Measurements from ENCODE around the gene ZNF32. TPM values are rescaled to one million over a fixed set of nuclear protein-coding genes. Genes with fewer than 3 reads are reported as not detected.

Gene ZNF32
- polyA plus RNA-seq, 1 donor = 46.8 TPM

GRCh38 chr10:43681220-43681619 lies 32.5 kb upstream of the ZNF32 start:
- DNase-seq (ENCODE audit: low read depth) = no peak

- no peak for DNase-seq (ENCODE audit: low read depth)
Measured at GRCh38 chr10:43680035-43680434, 31.4 kb upstream of the ZNF32 start.

DNA sequence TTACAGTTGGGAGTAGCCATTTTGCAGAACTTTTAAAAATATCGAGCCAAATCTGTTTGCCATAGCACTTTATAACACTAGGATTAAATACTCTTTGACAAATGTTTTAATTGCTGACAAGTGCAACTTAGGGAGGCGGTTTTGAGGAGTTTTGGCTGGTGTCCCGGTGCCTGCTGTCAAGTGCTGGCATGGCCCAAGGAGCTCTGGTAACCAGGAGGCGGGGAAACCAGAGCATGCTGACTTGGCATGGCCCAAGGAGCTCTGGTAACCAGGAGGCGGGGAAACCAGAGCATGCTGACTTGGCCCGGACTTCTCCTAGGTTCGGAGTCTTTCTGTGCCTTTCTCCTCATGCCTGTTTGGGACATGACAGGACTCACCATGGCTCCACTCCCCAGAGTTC lies 30.8 kb upstream of the ZNF32 start:
- DNase-seq (ENCODE audit: low read depth) = no peak

DNA sequence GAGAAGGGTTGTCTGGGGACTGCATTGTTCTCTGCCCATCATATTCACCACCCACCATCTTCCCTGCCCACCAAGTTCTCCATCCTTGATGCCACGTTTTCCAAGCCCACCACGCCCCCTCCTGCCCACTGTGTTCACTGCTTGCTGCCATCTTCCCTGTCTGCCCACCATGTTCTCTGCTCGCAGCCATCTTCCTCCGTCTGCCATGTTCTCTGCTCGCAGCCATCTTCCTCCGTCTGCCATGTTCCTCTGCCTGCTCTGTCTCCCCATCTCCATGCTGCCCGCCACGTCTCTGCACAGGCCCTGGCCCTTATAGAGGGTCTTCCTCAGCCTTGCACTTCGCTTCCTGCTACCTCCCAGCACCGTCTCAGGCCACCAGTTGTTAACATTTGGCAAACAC lies 30.0 kb upstream of the ZNF32 start:
- DNase-seq (ENCODE audit: low read depth) = no peak

DNA sequence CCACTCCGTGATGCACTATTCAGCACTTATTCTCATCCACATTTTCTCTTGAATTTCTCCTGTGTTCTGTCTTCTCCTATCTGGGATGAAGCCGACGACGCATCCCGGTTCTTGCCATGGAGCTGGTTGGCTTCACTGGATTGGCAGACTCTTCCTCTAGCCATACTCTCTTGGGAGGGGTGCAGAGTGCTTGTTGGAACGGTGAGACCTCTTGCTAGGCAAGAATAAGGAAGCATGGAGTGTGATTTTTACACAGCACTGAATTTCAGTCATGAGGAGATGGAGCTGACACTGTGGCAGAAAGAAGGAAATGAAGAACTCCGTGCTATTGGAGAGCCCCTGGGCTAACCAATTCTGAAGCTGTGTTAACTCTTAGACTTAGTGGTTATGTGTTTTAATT lies 28.2 kb upstream of the ZNF32 start:
- DNase-seq (ENCODE audit: low read depth) = no peak

DNA sequence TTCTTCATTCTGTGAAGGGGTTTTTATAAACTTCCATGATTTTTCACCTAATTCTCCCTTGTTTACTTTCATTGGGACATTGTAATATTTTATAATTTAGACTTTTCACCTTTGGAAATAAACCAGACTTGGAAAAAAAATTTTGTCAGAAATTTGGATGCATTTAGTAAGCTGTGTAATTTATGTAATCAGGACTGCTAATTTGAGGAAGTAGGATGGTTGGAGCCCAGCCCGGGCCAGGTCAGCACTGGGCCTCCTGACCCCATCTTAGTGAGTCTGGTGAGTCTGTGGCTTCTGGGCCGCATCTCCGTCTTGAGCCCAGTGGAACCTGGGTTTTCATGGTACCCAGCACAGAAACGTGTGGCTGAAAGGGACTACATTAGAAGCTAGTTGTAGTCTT lies 27.6 kb upstream of the ZNF32 start:
- DNase-seq (ENCODE audit: low read depth) = no peak

- no peak for DNase-seq (ENCODE audit: low read depth)
Measured at GRCh38 chr10:43674553-43675210, 26.0 kb upstream of the ZNF32 start.

DNA sequence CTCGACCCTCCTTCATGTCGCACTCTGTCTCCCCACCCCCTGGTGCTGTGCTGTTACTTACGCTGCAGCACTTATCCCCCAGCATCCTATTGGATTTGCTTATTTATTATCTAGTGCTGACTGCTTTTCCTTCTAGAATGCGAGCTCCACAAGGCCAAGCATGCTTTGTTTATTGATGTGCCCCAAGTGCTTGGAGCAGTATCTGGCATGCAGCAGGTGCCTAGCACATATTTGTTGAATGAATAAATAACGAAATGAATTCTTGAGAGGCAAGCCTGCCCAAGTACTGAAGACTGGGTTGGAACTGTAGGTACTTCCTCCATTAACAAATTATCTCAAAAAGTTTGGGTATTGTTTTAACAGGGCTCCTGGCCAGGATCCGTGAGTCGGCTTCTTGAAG lies 24.8 kb upstream of the ZNF32 start:
- no peak for DNase-seq (ENCODE audit: low read depth)

DNA sequence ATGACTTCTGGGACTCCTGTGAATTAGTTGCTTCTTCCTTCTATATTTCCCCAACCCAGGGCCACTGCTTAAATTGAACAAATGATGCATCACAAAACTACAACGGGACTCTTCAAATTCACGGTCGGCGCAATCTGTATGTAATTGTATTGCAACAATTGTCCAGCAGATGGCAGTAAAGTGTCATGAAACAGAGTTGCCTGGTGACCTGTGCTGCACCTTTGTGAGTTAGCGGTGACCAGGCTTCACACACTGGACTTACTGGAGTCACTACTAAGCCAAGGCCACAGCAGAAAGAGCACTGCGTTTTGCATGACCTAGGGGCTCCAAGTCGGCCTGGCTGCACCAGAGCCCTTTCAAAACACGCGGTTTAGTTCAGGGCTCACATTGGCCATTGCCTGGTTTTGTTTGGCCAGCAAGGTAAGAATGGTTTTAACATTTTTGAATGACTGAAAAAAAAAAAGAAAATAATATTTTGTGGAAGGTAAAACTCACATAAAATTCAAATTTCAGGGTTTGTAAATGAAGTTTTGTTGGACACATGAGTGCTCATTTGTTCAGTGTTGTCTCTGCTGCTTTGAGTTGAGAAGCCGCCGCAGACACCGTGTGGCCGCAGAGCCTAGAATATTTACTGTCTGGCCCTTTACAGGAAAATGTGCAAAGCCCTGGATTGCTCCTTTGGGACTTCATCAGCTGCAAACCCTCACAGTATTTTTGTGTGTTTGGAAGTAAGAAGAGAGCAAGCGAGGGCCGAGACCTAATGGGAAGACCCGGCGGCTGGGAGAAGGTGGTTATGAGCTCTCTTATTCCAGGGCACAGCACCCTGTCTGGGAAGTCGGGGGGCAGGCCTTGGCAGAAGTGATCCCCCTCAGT lies 23.2 kb upstream of the ZNF32 start:
- DNase-seq (ENCODE audit: low read depth) = no peak

DNA sequence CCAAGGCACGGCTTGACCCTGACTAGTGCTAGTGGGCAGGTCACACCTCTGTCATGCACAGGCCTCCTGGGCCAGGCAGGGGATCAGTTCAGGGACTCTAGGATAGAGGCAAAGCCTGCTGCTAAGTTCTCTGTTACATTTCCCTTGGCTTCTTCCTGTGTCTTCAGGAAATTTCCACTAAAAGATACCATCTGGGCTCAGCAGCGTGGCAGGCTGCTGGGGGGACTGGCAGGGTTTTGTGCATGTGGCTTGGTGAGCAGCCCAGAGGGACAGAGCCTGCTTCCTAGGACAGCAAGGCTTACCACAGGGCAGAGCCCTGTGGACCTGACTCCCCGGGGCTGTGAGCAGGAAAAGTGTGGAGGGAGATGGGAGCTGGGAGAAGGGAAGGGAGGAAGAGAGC lies 20.7 kb upstream of the ZNF32 start:
- DNase-seq (ENCODE audit: low read depth) = no peak

- DNase-seq (ENCODE audit: low read depth) = no peak
Measured at GRCh38 chr10:43667761-43668386, 19.2 kb upstream of the ZNF32 start.

DNA sequence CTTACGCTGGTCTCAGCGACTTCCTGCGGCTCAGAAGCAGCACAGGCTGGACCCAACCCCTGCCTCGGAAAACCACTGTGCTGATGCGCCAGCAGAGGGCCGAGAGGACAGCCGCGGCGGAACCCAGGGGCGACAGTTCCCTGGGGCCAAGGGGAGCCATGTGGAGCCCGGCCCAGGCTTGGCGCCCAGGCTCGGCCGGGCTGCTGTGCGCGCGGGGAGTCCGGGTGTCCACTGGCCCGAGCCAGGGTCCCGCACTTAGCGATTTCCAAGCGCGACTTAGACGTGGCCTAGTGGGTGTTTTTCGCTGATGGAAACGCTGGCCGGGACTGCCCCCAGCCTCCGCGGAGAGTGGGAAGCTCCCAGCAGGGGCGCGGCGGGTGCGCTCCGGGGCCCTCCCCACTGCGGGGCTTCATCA lies 18.6 kb upstream of the ZNF32 start:
- no peak for DNase-seq (ENCODE audit: low read depth)

- DNase-seq (ENCODE audit: low read depth) = no peak
Measured at GRCh38 chr10:43666552-43666951, 17.9 kb upstream of the ZNF32 start.

DNA sequence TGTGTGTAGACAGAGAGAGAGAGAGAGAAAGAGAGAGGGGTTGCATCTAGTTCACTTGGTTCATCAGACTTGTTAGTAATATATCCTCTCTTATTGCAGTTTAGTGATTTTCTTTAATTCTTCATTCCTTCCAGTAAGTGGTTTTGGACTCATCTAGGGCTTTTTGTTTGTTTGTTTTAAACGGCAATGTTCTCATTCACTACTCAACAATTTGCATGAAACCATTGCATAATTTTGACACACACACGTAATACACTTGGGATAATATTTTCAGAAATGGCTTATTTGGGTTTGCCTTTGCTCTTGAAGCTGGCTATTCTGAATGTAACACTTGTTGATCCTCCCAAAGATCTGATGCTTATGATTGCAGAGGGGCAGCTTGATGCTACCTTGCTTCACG lies 16.4 kb upstream of the ZNF32 start:
- no peak for DNase-seq (ENCODE audit: low read depth)

- DNase-seq (ENCODE audit: low read depth) = no peak
Measured at GRCh38 chr10:43658227-43658626, 9.5 kb upstream of the ZNF32 start.

GRCh38 chr10:43655311-43655710 lies 6.6 kb upstream of the ZNF32 start:
- DNase-seq (ENCODE audit: low read depth) = no peak

GRCh38 chr10:43653746-43654145 lies 5.1 kb upstream of the ZNF32 start:
- no peak for DNase-seq (ENCODE audit: low read depth)

- DNase-seq (ENCODE audit: low read depth) = no peak
Measured at GRCh38 chr10:43649185-43649523, 473 bp upstream of the ZNF32 start.

- no peak for DNase-seq (ENCODE audit: low read depth)
Measured at GRCh38 chr10:43648095-43648397, 635 bp downstream of the ZNF32 start.

GRCh38 chr10:43647576-43647975 lies 1.1 kb downstream of the ZNF32 start:
- no peak for DNase-seq (ENCODE audit: low read depth)

- no peak for DNase-seq (ENCODE audit: low read depth)
Measured at GRCh38 chr10:43645866-43646265, 2.8 kb downstream of the ZNF32 start.

GRCh38 chr10:43644252-43644651 lies 4.4 kb downstream of the ZNF32 start:
- DNase-seq (ENCODE audit: low read depth) = no peak

DNA sequence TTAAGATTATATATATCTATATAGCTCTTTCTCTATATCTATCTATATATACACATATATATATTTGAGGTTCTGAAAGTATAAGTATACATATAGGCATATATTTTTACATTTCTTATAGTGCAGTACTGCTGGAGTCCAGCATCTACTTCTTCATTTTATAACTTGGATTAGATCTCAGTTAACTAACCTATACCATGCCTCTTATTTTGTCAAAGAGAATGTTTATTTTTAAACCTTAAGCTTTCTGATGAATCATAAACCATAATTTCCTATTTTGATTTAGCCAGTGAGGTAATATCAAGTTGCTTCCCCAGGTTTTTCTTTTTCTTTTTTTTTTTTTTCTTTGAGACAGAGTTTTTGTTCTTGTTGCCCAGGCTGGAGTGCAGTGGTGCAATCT lies 8.1 kb downstream of the ZNF32 start:
- no peak for DNase-seq (ENCODE audit: low read depth)

Data from forelimb muscle (tissue), 1 donor.